GM23338 (cell line): ENCODE results near the gene NUTF2. TPM values are rescaled to one million over a fixed set of nuclear protein-coding genes. Genes with fewer than 3 reads are reported as not detected.

Experiments
- ATAC-seq: fragments of 200-7000 bp; cut with Tn5 transposase; 3 replicates; pipeline ENCODE4 v1.9.1; 2020
- DNase-seq: peaks from one replicate; pipeline ENCODE4 v3.0.0-alpha.2; 2015; ENCODE audit warnings: low spot score
- H2AFZ ChIP-seq: fragments of 200-600 bp; sonication (generic); 2 replicates; pipeline ENCODE4 v1.8.0; 2016; ENCODE audit warnings: antibody characterized with exemption, mild to moderate bottlenecking, moderate library complexity
- H3F3A ChIP-seq: fragments of 200-600 bp; sonication (generic); replicated peaks from 2 replicates; pipeline ENCODE4 v1.8.0; 2017; ENCODE audit warnings: antibody characterized with exemption, mixed run types, low read depth
- H3K27ac ChIP-seq: fragments of 200-600 bp; sonication (generic); 2 replicates; pipeline ENCODE4 v1.6.1; 2016; ENCODE audit warnings: low read depth
- H3K27me3 ChIP-seq: fragments of 200-600 bp; sonication (generic); 2 replicates; pipeline ENCODE4 v1.8.0; 2016; ENCODE audit warnings: mild to moderate bottlenecking, mixed run types, moderate library complexity; ENCODE audit not compliant: insufficient read depth
- H3K36me3 ChIP-seq: fragments of 200-600 bp; sonication (generic); 2 replicates; pipeline ENCODE4 v1.8.0; 2016; ENCODE audit warnings: mild to moderate bottlenecking; ENCODE audit not compliant: insufficient read depth
- H3K4me1 ChIP-seq: fragments of 200-600 bp; sonication (generic); 2 replicates; pipeline ENCODE4 v1.8.0; 2016; ENCODE audit warnings: mild to moderate bottlenecking, moderate library complexity; ENCODE audit not compliant: insufficient read depth
- H3K4me2 ChIP-seq: fragments of 200-600 bp; sonication (generic); 2 replicates; pipeline ENCODE4 v1.7.1; 2017; ENCODE audit warnings: mixed run types
- H3K4me3 ChIP-seq: fragments of 200-600 bp; sonication (generic); 2 replicates; pipeline ENCODE4 v1.6.1; 2016; ENCODE audit warnings: mixed run types
- H3K79me2 ChIP-seq: fragments of 200-600 bp; sonication (generic); replicated peaks from 2 replicates; pipeline ENCODE4 v1.8.0; 2017; ENCODE audit warnings: mild to moderate bottlenecking; ENCODE audit not compliant: insufficient read depth
- H3K9me2 ChIP-seq: fragments of 200-600 bp; sonication (generic); 2 replicates; pipeline ENCODE4 v1.8.0; 2017; ENCODE audit not compliant: insufficient read depth
- H4K20me1 ChIP-seq: fragments of 200-600 bp; sonication (generic); replicated peaks from 2 replicates; pipeline ENCODE4 v1.8.0; 2017; ENCODE audit warnings: mild to moderate bottlenecking; ENCODE audit not compliant: insufficient read depth
- H3K27ac Mint-ChIP-seq: 2 replicates; pipeline ENCODE4 v1.8.0; 2020; ENCODE audit warnings: inconsistent platforms, mild to moderate bottlenecking, moderate library complexity, mixed read lengths
- H3K27me3 Mint-ChIP-seq: 3 replicates; pipeline ENCODE4 v1.8.0; 2022; ENCODE audit warnings: low read depth, mild to moderate bottlenecking, moderate library complexity, mixed read lengths, inconsistent platforms; ENCODE audit not compliant: insufficient read depth, poor library complexity
- H3K36me3 Mint-ChIP-seq: 3 replicates; pipeline ENCODE4 v1.8.0; 2021; ENCODE audit warnings: low read depth, mild to moderate bottlenecking, inconsistent platforms, moderate library complexity, mixed read lengths
- H3K4me1 Mint-ChIP-seq: 3 replicates; pipeline ENCODE4 v1.8.0; 2020; ENCODE audit warnings: mild to moderate bottlenecking, inconsistent platforms, mixed read lengths
- H3K4me3 Mint-ChIP-seq: 3 replicates; pipeline ENCODE4 v1.8.0; 2021; ENCODE audit warnings: moderate library complexity, mild to moderate bottlenecking, inconsistent platforms, mixed read lengths
- H3K9me3 Mint-ChIP-seq: 3 replicates; pipeline ENCODE4 v1.8.0; 2020; ENCODE audit warnings: moderate library complexity, mild to moderate bottlenecking, inconsistent platforms, mixed read lengths
- CREB1 ChIP-seq: fragments of 250-450 bp; sonication (Bioruptor Pico); IDR thresholded peaks from 2 replicates; pipeline ENCODE4 v1.5.0; 2020; ENCODE audit warnings: low read depth, mild to moderate bottlenecking, moderate library complexity
- ETS1 ChIP-seq: IDR thresholded peaks from 2 replicates; pipeline ENCODE4 v1.6.1; 2016; ENCODE audit warnings: antibody characterized with exemption
- EZH2 ChIP-seq: fragments of 200-600 bp; sonication (generic); IDR thresholded peaks from one replicate; pipeline ENCODE4 v1.8.0; 2017; ENCODE audit warnings: antibody characterized with exemption, mild to moderate bottlenecking, low read depth; ENCODE audit not compliant: unreplicated experiment
- JUNB ChIP-seq: IDR thresholded peaks from one replicate; pipeline ENCODE4 v1.6.1; 2016; ENCODE audit warnings: antibody characterized with exemption; ENCODE audit not compliant: unreplicated experiment
- NANOG ChIP-seq: IDR thresholded peaks from 2 replicates; pipeline ENCODE4 v1.6.1; 2016; ENCODE audit warnings: antibody characterized with exemption, borderline replicate concordance
- POLR2AphosphoS5 ChIP-seq: IDR thresholded peaks from 2 replicates; pipeline ENCODE4 v1.6.1; 2016; ENCODE audit warnings: antibody characterized with exemption, low read depth
- STAT1 ChIP-seq: IDR thresholded peaks from one replicate; pipeline ENCODE4 v1.6.1; 2016; ENCODE audit warnings: antibody characterized with exemption; ENCODE audit not compliant: unreplicated experiment
- ZNF114 ChIP-seq: fragments of 250-450 bp; sonication (Bioruptor Pico); IDR thresholded peaks from 2 replicates; pipeline ENCODE4 v1.5.0; 2020; ENCODE audit warnings: mild to moderate bottlenecking, moderate library complexity
- ZNF462 ChIP-seq: fragments of 250-450 bp; sonication (Bioruptor Pico); IDR thresholded peaks from 2 replicates; pipeline ENCODE4 v1.5.0; 2020; ENCODE audit warnings: mild to moderate bottlenecking, moderate library complexity
- polyA plus RNA-seq: library from polyadenylated mRNA; unstranded; fragments of >200 nt; fragmentation: Nextera tagmentation; extraction: Ambion mirVana; gene quantifications from 2 replicates; pipeline ENCODE4 v1.2.1, GENCODE V29; 2016
- total RNA-seq: library from RNA; depleted of rRNA; stranded (reverse); fragments of >200 nt; shearing (Covaris generic); gene quantifications from 2 replicates; pipeline ENCODE4 v1.2.3, GENCODE V29; 2014
- TF ChIP-seq, protein P1 (sequence below), 2 experiments: fragments of 200-600 bp in 1 of 2; sonication (generic) in 1 of 2; conservative IDR thresholded peaks; 2 replicates each; pipeline versions ENCODE4 v1.5.1 to v1.6.1; 2016 to 2017; ENCODE audit warnings: antibody characterized with exemption in 2 of 2, low read depth in 2 of 2, mild to moderate bottlenecking in 2 of 2, moderate library complexity in 1 of 2

NUTF2 gene
- total and polyA plus RNA-seq, 2 experiments from 2014 or later = 321 to 391 TPM

GRCh38 chr16:67909056-67909742 lies 62.5 kb downstream of the NUTF2 start (continued):
- no peak for TF ChIP-seq ZNF462 (CRISPR knock-in tag)
- no peak for TF ChIP-seq ZNF114 (CRISPR knock-in tag)
- TF ChIP-seq NANOG = no peak
- TF ChIP-seq, protein P1, sequence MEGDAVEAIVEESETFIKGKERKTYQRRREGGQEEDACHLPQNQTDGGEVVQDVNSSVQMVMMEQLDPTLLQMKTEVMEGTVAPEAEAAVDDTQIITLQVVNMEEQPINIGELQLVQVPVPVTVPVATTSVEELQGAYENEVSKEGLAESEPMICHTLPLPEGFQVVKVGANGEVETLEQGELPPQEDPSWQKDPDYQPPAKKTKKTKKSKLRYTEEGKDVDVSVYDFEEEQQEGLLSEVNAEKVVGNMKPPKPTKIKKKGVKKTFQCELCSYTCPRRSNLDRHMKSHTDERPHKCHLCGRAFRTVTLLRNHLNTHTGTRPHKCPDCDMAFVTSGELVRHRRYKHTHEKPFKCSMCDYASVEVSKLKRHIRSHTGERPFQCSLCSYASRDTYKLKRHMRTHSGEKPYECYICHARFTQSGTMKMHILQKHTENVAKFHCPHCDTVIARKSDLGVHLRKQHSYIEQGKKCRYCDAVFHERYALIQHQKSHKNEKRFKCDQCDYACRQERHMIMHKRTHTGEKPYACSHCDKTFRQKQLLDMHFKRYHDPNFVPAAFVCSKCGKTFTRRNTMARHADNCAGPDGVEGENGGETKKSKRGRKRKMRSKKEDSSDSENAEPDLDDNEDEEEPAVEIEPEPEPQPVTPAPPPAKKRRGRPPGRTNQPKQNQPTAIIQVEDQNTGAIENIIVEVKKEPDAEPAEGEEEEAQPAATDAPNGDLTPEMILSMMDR (conservative IDR thresholded peaks at IDR 0.05; ENCODE audit: low read depth in 2 of 2) = no peak

DNA sequence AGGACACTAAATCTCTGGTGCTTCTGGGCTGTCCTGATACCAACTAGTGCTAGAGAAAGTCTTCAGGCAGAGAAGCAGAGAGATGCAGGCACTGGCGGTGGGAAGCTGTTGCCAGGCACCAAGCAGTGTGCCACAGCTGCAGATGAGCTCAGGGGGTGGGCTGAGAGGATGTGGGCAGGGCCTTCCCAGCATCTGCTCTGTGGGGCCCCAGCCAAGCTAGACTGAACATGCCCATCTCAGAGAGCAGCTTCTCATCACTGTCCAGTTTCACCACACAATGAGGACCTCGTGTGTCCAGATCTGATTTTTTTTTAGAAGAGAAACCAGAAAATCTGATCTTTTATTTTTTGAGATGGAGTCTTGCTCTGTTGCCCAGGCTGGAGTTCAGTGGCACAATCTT lies 63.4 kb downstream of the NUTF2 start:
- no peaks in the 10 kb centered on the region for H3K9me2 ChIP-seq
- H3K27me3 Mint-ChIP-seq = no peaks in the 10 kb centered on the region
- no peak overlapping the region for H3K27ac Mint-ChIP-seq
- DNase-seq = no peak
- peaks cover 9% of the 10 kb centered on the region; the same call in 1 of the 2 replicates for H3K4me1 ChIP-seq
- H3K4me3 ChIP-seq = no peak overlapping the region
- peaks cover 19% of the 10 kb centered on the region for H3K36me3 Mint-ChIP-seq
- no peak overlapping the region for H3K27ac ChIP-seq
- H2AFZ ChIP-seq = no peak overlapping the region
- H4K20me1 ChIP-seq = peaks cover 4% of the 10 kb centered on the region; the same call in 1 of the 2 replicates
- no peak overlapping the region for H3K4me3 Mint-ChIP-seq
- H3K9me3 Mint-ChIP-seq = no peaks in the 10 kb centered on the region
- H3K79me2 ChIP-seq = 0 out of 2 replicates have a peak, but pooled peaks cover 3% of the 10 kb centered on the region
- H3F3A ChIP-seq = 0 out of 2 replicates have a peak, but pooled peaks cover 3% of the 10 kb centered on the region
- peaks cover 10% of the 10 kb centered on the region for H3K4me1 Mint-ChIP-seq
- no peaks in the 10 kb centered on the region for H3K27me3 ChIP-seq
- H3K36me3 ChIP-seq = no peaks in the 10 kb centered on the region; the same call in 1 of the 2 replicates
- H3K4me2 ChIP-seq = no peak overlapping the region
- no peak for ATAC-seq
- TF ChIP-seq ETS1 (no peak), JUNB (no peak), POLR2AphosphoS5 (no peak), CREB1 (CRISPR knock-in tag) (no peak), NANOG (no peak), STAT1 (no peak), EZH2 (no peak)
- TF ChIP-seq, protein P1 (conservative IDR thresholded peaks at IDR 0.05; ENCODE audit: low read depth in 2 of 2) = no peak
